ENCODE measurements around the gene COX4I1. TPM values are rescaled to one million over a fixed set of nuclear protein-coding genes. Genes with fewer than 3 reads are reported as not detected.

COX4I1 gene
- total RNA-seq, 2 donors from 2014 or later: 1,383 to 1,567 TPM

DNA sequence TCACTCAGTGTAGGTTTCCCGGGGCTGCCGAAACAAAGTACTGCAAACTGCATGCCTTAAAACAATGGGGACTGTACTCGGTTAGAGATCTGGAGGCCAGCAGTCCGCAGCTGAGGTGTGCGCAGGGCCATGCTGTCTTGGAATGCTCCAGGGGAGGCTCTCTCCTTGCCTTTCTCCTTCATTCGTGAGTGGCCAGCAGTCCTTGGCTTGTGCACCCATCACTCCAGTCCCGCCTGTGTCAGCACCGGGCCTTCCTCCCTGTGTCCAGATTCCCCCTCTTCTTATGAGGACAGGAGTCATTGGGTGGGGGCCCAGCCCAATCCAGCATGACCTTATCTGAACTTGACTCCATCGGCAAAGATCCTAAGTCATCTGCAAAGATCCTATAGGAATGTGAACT, 43.4 kb downstream of the COX4I1 start:
- Histone ChIP-seq H3K27me3 (no peaks in the 10 kb centered on the region), H3K27ac (no peak overlapping the region), H3K4me1 (no peaks in the 10 kb centered on the region), H3K4me3 (no peak overlapping the region), H3K36me3 (no peaks in the 10 kb centered on the region), H3K9me3 (peaks cover 0 to 8% of the 10 kb centered on the region in 2 donors)
- TF ChIP-seq, protein P1, sequence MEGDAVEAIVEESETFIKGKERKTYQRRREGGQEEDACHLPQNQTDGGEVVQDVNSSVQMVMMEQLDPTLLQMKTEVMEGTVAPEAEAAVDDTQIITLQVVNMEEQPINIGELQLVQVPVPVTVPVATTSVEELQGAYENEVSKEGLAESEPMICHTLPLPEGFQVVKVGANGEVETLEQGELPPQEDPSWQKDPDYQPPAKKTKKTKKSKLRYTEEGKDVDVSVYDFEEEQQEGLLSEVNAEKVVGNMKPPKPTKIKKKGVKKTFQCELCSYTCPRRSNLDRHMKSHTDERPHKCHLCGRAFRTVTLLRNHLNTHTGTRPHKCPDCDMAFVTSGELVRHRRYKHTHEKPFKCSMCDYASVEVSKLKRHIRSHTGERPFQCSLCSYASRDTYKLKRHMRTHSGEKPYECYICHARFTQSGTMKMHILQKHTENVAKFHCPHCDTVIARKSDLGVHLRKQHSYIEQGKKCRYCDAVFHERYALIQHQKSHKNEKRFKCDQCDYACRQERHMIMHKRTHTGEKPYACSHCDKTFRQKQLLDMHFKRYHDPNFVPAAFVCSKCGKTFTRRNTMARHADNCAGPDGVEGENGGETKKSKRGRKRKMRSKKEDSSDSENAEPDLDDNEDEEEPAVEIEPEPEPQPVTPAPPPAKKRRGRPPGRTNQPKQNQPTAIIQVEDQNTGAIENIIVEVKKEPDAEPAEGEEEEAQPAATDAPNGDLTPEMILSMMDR (IDR thresholded peaks at IDR 0.05): no peak
- DNase-seq (ENCODE audit: low spot score): no peak

DNA sequence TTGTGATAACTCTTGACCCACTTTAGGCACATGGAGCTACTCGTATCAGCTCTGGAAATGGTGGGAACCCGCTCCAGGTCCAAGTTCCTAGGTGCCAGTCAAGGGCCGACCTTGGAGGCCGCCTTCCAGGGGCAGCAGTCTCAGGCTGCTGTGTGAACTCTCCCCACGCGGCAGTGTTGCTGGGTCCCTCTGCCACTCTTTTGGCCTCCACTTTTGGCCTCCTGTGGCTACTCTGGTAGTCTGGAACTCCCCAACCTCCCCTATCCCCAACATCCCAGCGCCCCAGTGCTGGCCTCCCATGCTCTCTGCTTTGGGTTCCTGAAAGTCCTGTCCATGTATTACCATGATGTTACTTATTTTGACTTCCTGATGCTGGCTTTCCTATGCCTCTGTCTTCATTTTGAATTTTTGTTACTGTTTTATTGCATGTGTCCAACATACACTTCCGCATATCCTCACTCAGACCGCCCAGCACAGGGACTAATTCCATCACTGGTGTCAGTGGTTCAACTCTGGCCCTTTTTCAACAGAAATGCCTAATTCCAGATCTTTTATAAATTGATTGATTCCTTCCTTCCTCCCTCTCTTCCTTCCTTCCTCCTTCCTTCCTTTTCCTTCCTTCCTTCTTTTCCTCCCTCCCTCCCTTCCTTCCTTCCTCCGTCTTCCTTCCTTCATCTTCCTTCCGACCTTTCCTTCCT, 44.1 kb downstream of the COX4I1 start:
- Histone ChIP-seq H3K27ac (no peak overlapping the region), H3K4me1 (no peaks in the 10 kb centered on the region), H3K36me3 (no peaks in the 10 kb centered on the region), H3K27me3 (no peaks in the 10 kb centered on the region), H3K4me3 (no peak overlapping the region), H3K9me3 (peaks cover 0 to 8% of the 10 kb centered on the region in 2 donors)
- DNase-seq (ENCODE audit: low spot score): no peak
- TF ChIP-seq, protein P1 (IDR thresholded peaks at IDR 0.05): no peak

DNA sequence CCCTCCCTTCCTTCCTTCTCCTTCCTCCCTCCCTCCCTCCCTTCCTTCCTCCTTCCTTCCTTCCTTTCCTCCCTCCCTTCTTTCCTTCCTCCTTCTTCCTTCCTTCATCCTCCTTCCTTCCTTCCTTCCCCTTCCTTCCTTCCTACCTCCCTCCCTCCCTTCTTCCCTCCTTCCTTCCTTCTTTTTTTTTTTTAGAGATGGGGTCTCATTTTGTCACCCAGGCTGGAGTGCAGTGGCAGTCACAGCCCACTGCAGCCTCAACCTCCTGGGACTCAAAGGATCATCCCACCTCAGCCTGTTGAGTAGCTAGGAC, 44.6 kb downstream of the COX4I1 start:
- H3K36me3 ChIP-seq: no peaks in the 10 kb centered on the region
- H3K27me3 ChIP-seq: no peaks in the 10 kb centered on the region
- H3K4me1 ChIP-seq: no peaks in the 10 kb centered on the region
- H3K27ac ChIP-seq: no peak overlapping the region
- no peak overlapping the region for H3K4me3 ChIP-seq
- peaks cover 0 to 8% of the 10 kb centered on the region in 2 donors for H3K9me3 ChIP-seq
- TF ChIP-seq, protein P1 (IDR thresholded peaks at IDR 0.05): no peak
- no peak for DNase-seq (ENCODE audit: low spot score)

DNA sequence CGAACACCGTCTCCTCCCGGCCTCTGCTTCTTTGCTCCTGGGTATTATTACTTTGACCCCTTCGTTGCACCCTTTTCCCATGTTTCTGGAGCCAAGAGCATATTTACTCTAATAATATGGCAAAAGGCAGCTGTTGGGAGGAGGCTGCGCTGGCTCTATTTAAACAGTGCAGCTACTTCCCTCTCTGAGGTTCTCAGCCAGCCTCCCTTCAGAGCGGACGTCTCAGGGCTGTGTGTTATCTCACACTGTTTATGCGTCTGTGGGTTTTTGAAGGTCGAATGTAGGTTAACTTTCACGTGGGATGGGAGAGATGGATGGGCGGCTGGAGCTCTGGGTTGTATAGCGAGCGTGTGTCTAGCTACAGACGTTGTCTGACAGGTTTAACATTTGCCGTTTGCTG, 45.3 kb downstream of the COX4I1 start:
- Histone ChIP-seq H3K9me3 (peaks cover 0 to 8% of the 10 kb centered on the region in 2 donors), H3K36me3 (no peaks in the 10 kb centered on the region), H3K4me1 (no peaks in the 10 kb centered on the region), H3K4me3 (no peak overlapping the region), H3K27ac (no peak overlapping the region), H3K27me3 (no peaks in the 10 kb centered on the region)
- no peak for DNase-seq (ENCODE audit: low spot score)
- TF ChIP-seq, protein P1 (IDR thresholded peaks at IDR 0.05): no peak

DNA sequence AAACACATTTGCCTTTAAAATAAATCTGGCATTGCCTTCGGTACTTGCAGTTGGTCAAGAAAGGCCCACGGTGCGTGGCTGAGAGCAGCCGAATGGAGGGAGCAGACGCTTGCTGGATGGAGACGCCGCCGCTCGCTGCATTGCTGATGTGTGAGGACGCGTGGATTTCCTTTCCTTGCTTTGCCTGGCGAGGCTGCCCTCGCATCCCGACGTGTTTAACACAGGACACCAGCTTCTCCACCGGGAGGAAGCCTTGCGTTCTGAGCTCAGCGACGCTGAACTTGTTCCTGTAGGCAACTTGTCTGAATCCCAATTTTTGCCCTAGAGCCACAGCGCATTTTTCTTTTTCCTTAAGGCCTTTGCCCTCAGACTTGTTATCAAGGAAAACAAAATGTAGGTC, 45.8 kb downstream of the COX4I1 start:
- Histone ChIP-seq H3K36me3 (no peaks in the 10 kb centered on the region), H3K9me3 (peaks cover 0 to 8% of the 10 kb centered on the region in 2 donors), H3K27me3 (no peaks in the 10 kb centered on the region), H3K27ac (no peak overlapping the region), H3K4me1 (no peaks in the 10 kb centered on the region), H3K4me3 (no peak overlapping the region)
- no peak for DNase-seq (ENCODE audit: low spot score)
- TF ChIP-seq, protein P1 (IDR thresholded peaks at IDR 0.05): no peak

DNA sequence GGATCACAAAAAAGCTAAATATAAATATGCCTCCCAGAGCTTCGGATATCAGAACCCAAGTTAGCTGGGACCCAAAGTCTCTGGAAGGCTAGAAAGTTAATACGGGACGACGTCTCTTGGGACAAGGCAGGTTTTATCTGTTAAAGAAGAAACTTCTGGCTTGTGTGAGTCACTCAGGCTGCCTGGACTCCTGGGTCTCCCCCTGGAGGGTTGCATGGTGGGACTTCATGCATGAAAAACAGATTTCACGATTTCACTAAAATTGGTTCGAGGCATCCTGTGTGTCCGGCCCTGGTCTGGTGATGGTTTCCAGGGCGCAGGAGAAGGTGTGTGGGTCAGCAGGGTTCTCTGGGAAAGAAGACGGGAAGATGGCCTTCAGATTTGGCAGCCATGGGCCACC, 47.0 kb downstream of the COX4I1 start:
- Histone ChIP-seq H3K4me1 (no peaks in the 10 kb centered on the region), H3K4me3 (no peak overlapping the region), H3K9me3 (peaks cover 0 to 8% of the 10 kb centered on the region in 2 donors), H3K36me3 (no peaks in the 10 kb centered on the region), H3K27me3 (no peaks in the 10 kb centered on the region), H3K27ac (no peak overlapping the region)
- no peak for DNase-seq (ENCODE audit: low spot score)
- TF ChIP-seq, protein P1 (IDR thresholded peaks at IDR 0.05): no peak
